GM21723 (cell line): ENCODE results near the gene ANTXR1.
"Not testable (repeated sequence)": the region's sequence is repeated elsewhere in the genome, so short reads cannot be mapped to it uniquely, and the experiment has no call there.

Source experiments
- ATAC-seq: cut with Tn5 transposase; IDR thresholded peaks from one replicate; pipeline ENCODE4 v1.9.1; 2021; ENCODE audit warnings: mild to moderate bottlenecking, moderate library complexity; ENCODE audit not compliant: unreplicated experiment

Gene ANTXR1

GRCh38 chr2:69159986-69160385, 147.0 kb downstream of the ANTXR1 start:
- ATAC-seq = no peak

GRCh38 chr2:69162057-69162456, 149.1 kb downstream of the ANTXR1 start:
- no peak for ATAC-seq

GRCh38 chr2:69163109-69163508, 150.1 kb downstream of the ANTXR1 start:
- no peak for ATAC-seq

- no peak for ATAC-seq
These were observed 150.6 kb downstream of the ANTXR1 start for GRCh38 chr2:69163556-69163955.

- ATAC-seq = no peak
These were observed 151.2 kb downstream of the ANTXR1 start for GRCh38 chr2:69164061-69164778.

GRCh38 chr2:69165091-69165880, 152.3 kb downstream of the ANTXR1 start:
- no peak for ATAC-seq

- no peak for ATAC-seq
These were observed 153.5 kb downstream of the ANTXR1 start for GRCh38 chr2:69166465-69166811.

- no peak for ATAC-seq
These were observed 154.0 kb downstream of the ANTXR1 start for GRCh38 chr2:69166812-69167468.

GRCh38 chr2:69167469-69167822, 154.5 kb downstream of the ANTXR1 start:
- ATAC-seq = no peak

GRCh38 chr2:69168144-69168813, 155.3 kb downstream of the ANTXR1 start:
- no peak for ATAC-seq

GRCh38 chr2:69168950-69169654, 156.1 kb downstream of the ANTXR1 start:
- no peak for ATAC-seq

- ATAC-seq = no peak
These were observed 156.8 kb downstream of the ANTXR1 start for GRCh38 chr2:69169655-69170389.

GRCh38 chr2:69170661-69171060, 157.7 kb downstream of the ANTXR1 start:
- no peak for ATAC-seq

- ATAC-seq = no peak
These were observed 158.3 kb downstream of the ANTXR1 start for GRCh38 chr2:69171116-69171896.

- ATAC-seq = no peak
These were observed 159.0 kb downstream of the ANTXR1 start for GRCh38 chr2:69171897-69172525.

GRCh38 chr2:69173706-69174105, 160.7 kb downstream of the ANTXR1 start:
- ATAC-seq = no peak

- not testable (repeated sequence) for ATAC-seq
These were observed 161.2 kb downstream of the ANTXR1 start for GRCh38 chr2:69174211-69174610.

- ATAC-seq = no peak
These were observed 163.1 kb downstream of the ANTXR1 start for GRCh38 chr2:69175790-69176715.
